MM.1S (cell line): ENCODE measurements around the gene ABTB2.

Experiments used
- DNase-seq: peaks from one replicate; pipeline ENCODE4 v3.0.0-alpha.2; 2015
- H2AFZ ChIP-seq: fragments of 300-600 bp; sonication (generic); 2 replicates; pipeline ENCODE4 v1.6.0; 2016; ENCODE audit warnings: antibody characterized with exemption, low read length
- H3F3A ChIP-seq: fragments of 300-600 bp; sonication (generic); 2 replicates; pipeline ENCODE4 v1.6.1; 2016; ENCODE audit warnings: mild to moderate bottlenecking, antibody characterized with exemption, low read length, moderate library complexity, mixed read lengths; ENCODE audit not compliant: insufficient read depth
- H3K27ac ChIP-seq: fragments of 300-600 bp; sonication (generic); 2 replicates; pipeline ENCODE4 v1.5.1; 2016; ENCODE audit warnings: mild to moderate bottlenecking, low read length
- H3K27me3 ChIP-seq: fragments of 300-600 bp; sonication (generic); replicated peaks from 2 replicates; pipeline ENCODE4 v1.6.0; 2016; ENCODE audit warnings: low read length; ENCODE audit not compliant: insufficient read depth
- H3K36me3 ChIP-seq: fragments of 300-600 bp; sonication (generic); replicated peaks from 2 replicates; pipeline ENCODE4 v1.6.1; 2016; ENCODE audit warnings: mild to moderate bottlenecking, low read length, mixed read lengths; ENCODE audit not compliant: insufficient read depth
- H3K4me1 ChIP-seq: fragments of 300-600 bp; sonication (generic); 2 replicates; pipeline ENCODE4 v1.6.1; 2016; ENCODE audit warnings: low read length, mixed read lengths
- H3K4me2 ChIP-seq: fragments of 300-600 bp; sonication (generic); 2 replicates; pipeline ENCODE4 v1.6.0; 2016; ENCODE audit warnings: low read depth, low read length
- H3K4me3 ChIP-seq: fragments of 300-600 bp; sonication (generic); 2 replicates; pipeline ENCODE4 v1.5.1; 2016; ENCODE audit warnings: low read length, mixed read lengths
- H3K79me2 ChIP-seq: fragments of 300-600 bp; sonication (generic); 2 replicates; pipeline ENCODE4 v1.6.1; 2016; ENCODE audit warnings: mixed run types, low read length, mixed read lengths
- H3K9ac ChIP-seq: fragments of 300-600 bp; sonication (generic); 2 replicates; pipeline ENCODE4 v1.6.1; 2016; ENCODE audit warnings: low read length, mixed read lengths
- H3K9me2 ChIP-seq: fragments of 300-600 bp; sonication (generic); replicated peaks from 2 replicates; pipeline ENCODE4 v1.6.1; 2016; ENCODE audit warnings: mild to moderate bottlenecking, low read length, mixed read lengths; ENCODE audit not compliant: insufficient read depth
- H3K9me3 ChIP-seq: fragments of 300-600 bp; sonication (generic); replicated peaks from 2 replicates; pipeline ENCODE4 v1.6.1; 2016; ENCODE audit warnings: mild to moderate bottlenecking, low read length, mixed read lengths; ENCODE audit not compliant: insufficient read depth
- H4K20me1 ChIP-seq: fragments of 300-600 bp; sonication (generic); 2 replicates; pipeline ENCODE4 v1.6.1; 2016; ENCODE audit warnings: mild to moderate bottlenecking, low read length, moderate library complexity, mixed read lengths; ENCODE audit not compliant: insufficient read depth
- EZH2 ChIP-seq: fragments of 300-600 bp; sonication (generic); optimal IDR thresholded peaks from 2 replicates; pipeline ENCODE3; 2017; ENCODE audit warnings: low read depth, mild to moderate bottlenecking, antibody characterized with exemption, low read length, mixed read lengths
- EZH2phosphoT487 ChIP-seq: fragments of 300-600 bp; sonication (generic); IDR thresholded peaks from 2 replicates; pipeline ENCODE4 v1.6.1; 2018; ENCODE audit warnings: antibody characterized with exemption, low read length
- TF ChIP-seq, protein P1 (sequence below): fragments of 300-600 bp; sonication (generic); IDR thresholded peaks from 2 replicates; pipeline ENCODE4 v1.5.1; 2016; ENCODE audit warnings: antibody characterized with exemption, low read length, mixed read lengths

ABTB2 gene

GRCh38 chr11:34311126-34311525 is 46.7 kb downstream of the ABTB2 start:
- TF ChIP-seq EZH2 (no peak), EZH2phosphoT487 (no peak)
- TF ChIP-seq, protein P1, sequence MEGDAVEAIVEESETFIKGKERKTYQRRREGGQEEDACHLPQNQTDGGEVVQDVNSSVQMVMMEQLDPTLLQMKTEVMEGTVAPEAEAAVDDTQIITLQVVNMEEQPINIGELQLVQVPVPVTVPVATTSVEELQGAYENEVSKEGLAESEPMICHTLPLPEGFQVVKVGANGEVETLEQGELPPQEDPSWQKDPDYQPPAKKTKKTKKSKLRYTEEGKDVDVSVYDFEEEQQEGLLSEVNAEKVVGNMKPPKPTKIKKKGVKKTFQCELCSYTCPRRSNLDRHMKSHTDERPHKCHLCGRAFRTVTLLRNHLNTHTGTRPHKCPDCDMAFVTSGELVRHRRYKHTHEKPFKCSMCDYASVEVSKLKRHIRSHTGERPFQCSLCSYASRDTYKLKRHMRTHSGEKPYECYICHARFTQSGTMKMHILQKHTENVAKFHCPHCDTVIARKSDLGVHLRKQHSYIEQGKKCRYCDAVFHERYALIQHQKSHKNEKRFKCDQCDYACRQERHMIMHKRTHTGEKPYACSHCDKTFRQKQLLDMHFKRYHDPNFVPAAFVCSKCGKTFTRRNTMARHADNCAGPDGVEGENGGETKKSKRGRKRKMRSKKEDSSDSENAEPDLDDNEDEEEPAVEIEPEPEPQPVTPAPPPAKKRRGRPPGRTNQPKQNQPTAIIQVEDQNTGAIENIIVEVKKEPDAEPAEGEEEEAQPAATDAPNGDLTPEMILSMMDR, result no peak
- H3K27me3 ChIP-seq, result no peaks in the 10 kb centered on the region
- no peak overlapping the region for H3K4me3 ChIP-seq
- no peak overlapping the region for H3K9ac ChIP-seq
- no peaks in the 10 kb centered on the region for H3K9me3 ChIP-seq
- H2AFZ ChIP-seq, result no peak overlapping the region
- H3K79me2 ChIP-seq, result no peaks in the 10 kb centered on the region
- no peaks in the 10 kb centered on the region for H3F3A ChIP-seq
- no peak overlapping the region for H3K27ac ChIP-seq
- no peaks in the 10 kb centered on the region for H4K20me1 ChIP-seq
- no peaks in the 10 kb centered on the region for H3K4me1 ChIP-seq
- H3K36me3 ChIP-seq, result no peaks in the 10 kb centered on the region
- DNase-seq, result no peak
- H3K9me2 ChIP-seq, result no peaks in the 10 kb centered on the region
- H3K4me2 ChIP-seq, result no peak overlapping the region

GRCh38 chr11:34309965-34310364 is 47.8 kb downstream of the ABTB2 start:
- Histone ChIP-seq H3K9me2 (no peaks in the 10 kb centered on the region), H3K4me2 (no peak overlapping the region), H3K9ac (no peak overlapping the region), H3K9me3 (no peaks in the 10 kb centered on the region), H3K4me1 (no peaks in the 10 kb centered on the region), H3K4me3 (no peak overlapping the region), H3K36me3 (no peaks in the 10 kb centered on the region), H3F3A (no peaks in the 10 kb centered on the region), H3K27ac (no peak overlapping the region), H2AFZ (no peak overlapping the region), H3K79me2 (no peaks in the 10 kb centered on the region), H4K20me1 (no peaks in the 10 kb centered on the region), H3K27me3 (no peaks in the 10 kb centered on the region)
- TF ChIP-seq, protein P1, result no peak
- TF ChIP-seq EZH2, result no peak
- TF ChIP-seq EZH2phosphoT487, result no peak
- no peak for DNase-seq

DNA sequence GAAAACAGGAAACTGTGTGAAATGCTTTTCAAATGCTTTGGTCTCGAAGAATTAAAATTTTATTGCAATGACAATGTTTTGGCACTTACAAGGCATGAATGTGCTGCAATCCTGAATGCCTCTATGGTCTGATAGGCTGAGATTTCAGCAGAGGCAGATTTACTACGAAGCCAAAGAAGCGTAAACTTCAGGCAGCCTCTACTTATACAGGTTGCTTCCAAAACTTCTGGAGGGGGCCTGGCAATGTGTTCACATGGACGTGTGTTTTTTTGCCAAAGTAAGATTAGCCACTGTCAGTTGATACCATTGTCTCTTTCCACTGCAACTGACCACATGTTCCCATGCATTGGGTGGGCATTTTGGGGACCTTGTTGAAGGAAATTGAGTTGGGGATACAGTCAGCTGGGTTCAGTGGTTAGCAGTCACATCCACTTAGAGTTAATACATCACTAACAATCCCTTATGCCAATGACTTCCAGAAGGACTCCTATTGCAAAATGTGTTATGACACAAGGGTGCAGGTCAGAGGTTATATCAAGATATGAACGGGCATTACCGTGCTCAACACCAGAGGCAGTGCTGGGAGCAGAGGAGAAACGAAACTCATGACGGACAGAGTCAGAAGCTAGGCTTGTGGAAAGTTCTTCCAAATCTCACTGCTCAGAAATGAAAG is 48.8 kb downstream of the ABTB2 start:
- Histone ChIP-seq H3K79me2 (no peaks in the 10 kb centered on the region), H3K9me2 (no peaks in the 10 kb centered on the region), H3K9me3 (no peaks in the 10 kb centered on the region), H3K9ac (no peak overlapping the region), H3K36me3 (no peaks in the 10 kb centered on the region), H4K20me1 (no peaks in the 10 kb centered on the region), H3K4me1 (no peaks in the 10 kb centered on the region), H3K27me3 (no peaks in the 10 kb centered on the region), H3K4me3 (no peak overlapping the region), H3K27ac (no peak overlapping the region), H3K4me2 (no peak overlapping the region), H2AFZ (no peak overlapping the region), H3F3A (no peaks in the 10 kb centered on the region)
- TF ChIP-seq EZH2phosphoT487, result no peak
- TF ChIP-seq, protein P1, result no peak
- TF ChIP-seq EZH2, result no peak
- DNase-seq, result no peak
